ENCODE measurements around the gene PHEX. TPM values are rescaled to one million over a fixed set of nuclear protein-coding genes. Genes with fewer than 3 reads are reported as not detected.

PHEX gene
- total RNA-seq, 1 donor from 2014 or later = 1.6 TPM

- peaks cover 17% of the 10 kb centered on the region for H3K4me1 Mint-ChIP-seq (ENCODE audit: unreplicated experiment)
- no peaks in the 10 kb centered on the region for H3K27me3 Mint-ChIP-seq
- H3K27ac Mint-ChIP-seq = peak overlapping the region; percentile 97
- H3K9me3 Mint-ChIP-seq = no peaks in the 10 kb centered on the region
- TF ChIP-seq CTCF (conservative IDR thresholded peaks at IDR 0.05) = no peak
- no peak overlapping the region for H3K4me3 Mint-ChIP-seq
- no peak for DNase-seq (ENCODE audit: extremely low spot score, unreplicated experiment)
- no peaks in the 10 kb centered on the region for H3K36me3 Mint-ChIP-seq
These were observed 104.6 kb downstream of the PHEX start for GRCh38 chrX:22136711-22137110.

- TF ChIP-seq CTCF (conservative IDR thresholded peaks at IDR 0.05) = no peak
- Mint-ChIP-seq H3K36me3 (peaks cover 2% of the 10 kb centered on the region), H3K9me3 (no peaks in the 10 kb centered on the region), H3K4me3 (no peak overlapping the region), H3K27me3 (no peaks in the 10 kb centered on the region), H3K27ac (no peak overlapping the region), H3K4me1 (ENCODE audit: unreplicated experiment) (peaks cover 15% of the 10 kb centered on the region)
- no peak for DNase-seq (ENCODE audit: extremely low spot score, unreplicated experiment)
These were observed 107.7 kb downstream of the PHEX start for GRCh38 chrX:22139822-22140221.

GRCh38 chrX:22141047-22141730 lies 109.1 kb downstream of the PHEX start:
- no peak overlapping the region for H3K27ac Mint-ChIP-seq
- no peak for DNase-seq (ENCODE audit: extremely low spot score, unreplicated experiment)

GRCh38 chrX:22147214-22147613 lies 115.1 kb downstream of the PHEX start:
- DNase-seq (ENCODE audit: extremely low spot score, unreplicated experiment) = no peak
- Mint-ChIP-seq H3K4me1 (ENCODE audit: unreplicated experiment) (no peaks in the 10 kb centered on the region), H3K36me3 (peaks cover 7% of the 10 kb centered on the region), H3K9me3 (peaks cover 5% of the 10 kb centered on the region), H3K4me3 (peak overlapping the region; percentile 62), H3K27ac (peak overlapping the region; percentile 84), H3K27me3 (no peaks in the 10 kb centered on the region)
- TF ChIP-seq CTCF (conservative IDR thresholded peaks at IDR 0.05) = no peak

More at GRCh38 chrX:22141047-22141730, 109.1 kb downstream of the PHEX start:
- H3K4me1 Mint-ChIP-seq (ENCODE audit: unreplicated experiment) = peaks cover 1% of the 10 kb centered on the region
- no peaks in the 10 kb centered on the region for H3K9me3 Mint-ChIP-seq
- peaks cover 3% of the 10 kb centered on the region for H3K36me3 Mint-ChIP-seq
- TF ChIP-seq CTCF (conservative IDR thresholded peaks at IDR 0.05) = no peak
- no peak overlapping the region for H3K4me3 Mint-ChIP-seq
- H3K27me3 Mint-ChIP-seq = no peaks in the 10 kb centered on the region

GRCh38 chrX:22147942-22148341 lies 115.8 kb downstream of the PHEX start:
- Mint-ChIP-seq H3K36me3 (peaks cover 7% of the 10 kb centered on the region), H3K27me3 (no peaks in the 10 kb centered on the region), H3K4me3 (no peak overlapping the region), H3K9me3 (peaks cover 5% of the 10 kb centered on the region), H3K27ac (peak overlapping the region; percentile 84), H3K4me1 (ENCODE audit: unreplicated experiment) (no peaks in the 10 kb centered on the region)
- DNase-seq (ENCODE audit: extremely low spot score, unreplicated experiment) = no peak
- no peak for TF ChIP-seq CTCF (conservative IDR thresholded peaks at IDR 0.05)

All from type B pancreatic cell (in vitro differentiated cells).